Occipital lobe (tissue), 2 donors: ENCODE measurements around the gene ADH4. TPM values are rescaled to one million over a fixed set of nuclear protein-coding genes. Genes with fewer than 3 reads are reported as not detected.
"Not testable (repeated sequence)": the region's sequence is repeated elsewhere in the genome, so short reads cannot be mapped to it uniquely, and the experiment has no call there.

ENCODE experiments used
- DNase-seq: peaks from one replicate; lab custom pipeline; 2025; lab: John Stamatoyannopoulos, UW
- total RNA-seq: library from RNA; depleted of rRNA; stranded (reverse); fragments of >200 nt; gene quantifications from one replicate; pipeline ENCODE4 v1.2.3, GENCODE V29; 2014

The ADH4 gene
- total RNA-seq, 1 donor from 2014 or later, result not detected

GRCh38 chr4:99080869-99081268 lies 63.2 kb downstream of the ADH4 start:
- DNase-seq, result not testable (repeated sequence)

GRCh38 chr4:99079625-99080295 lies 64.3 kb downstream of the ADH4 start:
- DNase-seq, result no peak

DNA sequence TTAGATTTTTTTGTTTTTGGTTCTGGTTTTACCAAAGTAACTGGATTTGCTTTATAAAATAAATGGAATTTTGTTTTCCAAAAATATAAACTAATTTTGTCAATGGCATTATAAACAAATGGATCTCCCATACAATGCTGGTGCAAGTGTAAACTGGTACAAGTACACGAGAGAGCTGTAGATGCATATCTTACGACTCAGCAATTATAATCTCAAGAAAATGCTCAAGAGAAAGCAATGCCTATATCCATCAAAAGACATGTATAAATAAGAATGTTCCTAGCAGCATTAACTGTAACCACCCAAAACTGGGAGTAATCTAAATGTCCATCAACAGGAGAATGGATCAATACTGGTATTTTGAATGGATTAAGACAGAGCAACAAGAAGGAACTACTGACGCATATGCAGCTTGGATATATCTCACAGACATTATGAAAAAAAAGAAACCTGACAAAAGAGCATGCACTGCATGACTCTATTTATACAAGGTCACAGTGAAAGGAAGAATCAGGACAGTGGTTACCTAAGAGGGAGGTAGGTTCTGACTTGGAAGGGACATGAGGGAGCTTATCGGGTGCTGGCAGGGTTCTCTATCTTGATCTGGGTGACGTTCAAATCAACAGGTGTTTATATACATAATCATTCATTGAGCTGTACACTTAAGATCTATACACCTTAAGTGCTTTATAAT lies 65.0 kb downstream of the ADH4 start:
- no peak for DNase-seq

- DNase-seq, result no peak
Observed at GRCh38 chr4:99078336-99078735, 65.8 kb downstream of the ADH4 start.

- no peak for DNase-seq
Observed at GRCh38 chr4:99077177-99077576, 66.9 kb downstream of the ADH4 start.

DNA sequence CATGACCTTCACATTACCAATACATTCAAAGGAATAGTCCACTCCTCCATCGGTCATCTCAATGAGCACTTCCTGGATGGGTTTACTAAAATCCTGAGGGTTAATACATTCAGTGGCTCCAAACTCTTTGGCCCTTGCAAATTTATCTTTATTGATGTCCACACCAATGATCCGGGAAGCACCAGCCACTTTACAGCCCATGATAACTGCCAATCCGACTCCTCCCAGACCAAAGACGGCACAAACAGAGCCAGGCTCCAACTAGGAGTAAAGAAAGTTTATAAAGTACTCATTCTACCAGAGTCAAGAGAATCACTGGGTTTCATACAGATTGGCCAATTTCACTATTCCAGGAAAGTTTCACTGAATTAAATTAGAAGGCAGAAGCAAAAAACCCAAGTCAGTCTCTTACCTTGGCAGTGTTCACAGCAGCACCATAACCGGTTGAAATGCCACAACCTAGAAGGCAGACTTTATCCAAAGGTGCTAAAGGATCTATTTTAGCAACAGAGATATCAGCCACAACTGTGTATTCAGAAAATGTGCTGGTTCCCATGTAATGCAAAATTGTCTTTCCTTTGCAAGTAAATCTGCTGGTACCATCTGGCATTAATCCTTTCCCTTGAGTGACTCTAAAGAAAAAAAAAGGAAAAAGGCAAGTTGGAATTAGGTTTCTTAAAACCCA lies 67.7 kb downstream of the ADH4 start:
- no peak for DNase-seq

DNA sequence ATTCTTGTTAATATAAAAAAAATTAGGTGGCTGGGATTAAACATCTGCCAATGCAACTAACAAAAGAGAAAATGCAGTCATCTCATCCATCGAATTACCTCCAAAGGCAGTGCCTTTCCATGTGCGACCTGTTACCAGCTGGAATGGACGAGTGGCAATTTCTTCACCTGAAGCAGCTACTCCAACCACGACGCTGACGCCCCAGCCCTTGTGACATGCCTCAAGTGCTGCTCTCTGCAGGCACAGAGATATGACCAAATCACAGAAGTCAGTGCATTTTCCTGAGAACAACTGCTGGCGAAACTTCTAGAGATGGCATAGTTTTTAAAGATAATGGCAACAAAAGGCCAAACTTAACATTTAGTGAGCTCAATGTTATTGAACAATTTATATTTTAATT lies 69.3 kb downstream of the ADH4 start:
- DNase-seq, result no peak

Other genes starting within 250 kb of the ADH4 start
- gene EIF4E, start 215.2 kb downstream of the ADH4 start, total RNA-seq, result 185 TPM
- gene METAP1, start 148.6 kb downstream of the ADH4 start, total RNA-seq, result 34.0 TPM
- gene ADH5, start 55.5 kb downstream of the ADH4 start, total RNA-seq, result 137 TPM
- gene ADH6, start 74.9 kb upstream of the ADH4 start, total RNA-seq, result not detected
- not detected for gene ADH1A, start 146.7 kb upstream of the ADH4 start, total RNA-seq
- gene ADH1B, start 177.1 kb upstream of the ADH4 start, total RNA-seq, result 0.16 TPM
- gene ADH1C, start 208.4 kb upstream of the ADH4 start, total RNA-seq, result not detected